Nephron (organoid): ENCODE results near the gene HOXA2.

Experiments
- H3K27ac Mint-ChIP-seq, 3 experiments: 2 replicates each; pipeline ENCODE4 v1.8.0; 2020; ENCODE audit warnings: mixed read lengths in 3 of 3, mild to moderate bottlenecking in 2 of 3, moderate library complexity in 1 of 3
- H3K27me3 Mint-ChIP-seq: 2 replicates; pipeline ENCODE4 v1.8.0; 2021; ENCODE audit warnings: low read depth, mild to moderate bottlenecking, moderate library complexity, mixed read lengths
- H3K36me3 Mint-ChIP-seq: 2 replicates; pipeline ENCODE4 v1.8.0; 2020; ENCODE audit warnings: low read depth, mixed read lengths
- H3K4me1 Mint-ChIP-seq: 2 replicates; pipeline ENCODE4 v1.8.0; 2020; ENCODE audit warnings: mixed read lengths
- H3K4me3 Mint-ChIP-seq, 3 experiments: 2 replicates each; pipeline ENCODE4 v1.8.0; 2020; ENCODE audit warnings: mild to moderate bottlenecking in 3 of 3, mixed read lengths in 3 of 3, moderate library complexity in 2 of 3
- H3K9me3 Mint-ChIP-seq: 2 replicates; pipeline ENCODE4 v1.8.0; 2020; ENCODE audit warnings: mixed read lengths
- CTCF ChIP-seq, 3 experiments: fragments of 200-600 bp; sonication (generic); IDR thresholded peaks; one replicate each; pipeline ENCODE4 v1.5.0; 2021; ENCODE audit warnings: antibody characterized with exemption in 3 of 3; ENCODE audit not compliant: unreplicated experiment in 3 of 3

Gene HOXA2

GRCh38 chr7:27114881-27115220, 12.4 kb upstream of the HOXA2 start:
- H3K27ac Mint-ChIP-seq = peak overlapping the region; percentile 98 to 100 (median 99)
- TF ChIP-seq CTCF (IDR thresholded peaks at IDR 0.05; ENCODE audit: unreplicated experiment in 3 of 3) = no peak
- H3K4me3 Mint-ChIP-seq = peak overlapping the region; percentile 90 to 93 (median 91)
- H3K4me1 Mint-ChIP-seq = peaks cover 65% of the 10 kb centered on the region
- H3K36me3 Mint-ChIP-seq = peaks cover 55% of the 10 kb centered on the region
- H3K27me3 Mint-ChIP-seq = peaks cover 13% of the 10 kb centered on the region
- H3K9me3 Mint-ChIP-seq = no peaks in the 10 kb centered on the region

- Mint-ChIP-seq H3K27me3 (peaks cover 15% of the 10 kb centered on the region), H3K9me3 (no peaks in the 10 kb centered on the region), H3K4me1 (peaks cover 65% of the 10 kb centered on the region), H3K36me3 (peaks cover 55% of the 10 kb centered on the region), H3K4me3 (peak overlapping the region; percentile 90 to 93 (median 91)), H3K27ac (peak overlapping the region; percentile 98 to 100 (median 99))
- TF ChIP-seq CTCF (IDR thresholded peaks at IDR 0.05; ENCODE audit: unreplicated experiment in 3 of 3) = no peak
Measured at GRCh38 chr7:27113991-27114769, 11.7 kb upstream of the HOXA2 start.

GRCh38 chr7:27112955-27113949, 10.8 kb upstream of the HOXA2 start:
- peaks cover 65% of the 10 kb centered on the region for H3K4me1 Mint-ChIP-seq
- peaks cover 54% of the 10 kb centered on the region for H3K36me3 Mint-ChIP-seq
- peak overlapping the region; percentile 99 to 100 (median 100) for H3K27ac Mint-ChIP-seq
- no peak for TF ChIP-seq CTCF (IDR thresholded peaks at IDR 0.05; ENCODE audit: unreplicated experiment in 3 of 3)
- H3K9me3 Mint-ChIP-seq = no peaks in the 10 kb centered on the region
- peaks cover 13% of the 10 kb centered on the region for H3K27me3 Mint-ChIP-seq
- H3K4me3 Mint-ChIP-seq = peak overlapping the region; percentile 96 to 99 (median 96)

- peak overlapping the region; percentile 99 to 100 (median 100) for H3K27ac Mint-ChIP-seq
- H3K4me3 Mint-ChIP-seq = peak overlapping the region; percentile 96 to 99 (median 96)
- peaks cover 53% of the 10 kb centered on the region for H3K36me3 Mint-ChIP-seq
- no peaks in the 10 kb centered on the region for H3K9me3 Mint-ChIP-seq
- H3K4me1 Mint-ChIP-seq = peaks cover 64% of the 10 kb centered on the region
- TF ChIP-seq CTCF (IDR thresholded peaks at IDR 0.05; ENCODE audit: unreplicated experiment in 3 of 3) = no peak
- peaks cover 9% of the 10 kb centered on the region for H3K27me3 Mint-ChIP-seq
Measured at GRCh38 chr7:27112361-27112760, 9.9 kb upstream of the HOXA2 start.

- no peaks in the 10 kb centered on the region for H3K9me3 Mint-ChIP-seq
- H3K27ac Mint-ChIP-seq = peak overlapping the region; percentile 99 to 100 (median 100)
- peak overlapping the region; percentile 96 to 99 (median 96) for H3K4me3 Mint-ChIP-seq
- peaks cover 51% of the 10 kb centered on the region for H3K36me3 Mint-ChIP-seq
- peaks cover 9% of the 10 kb centered on the region for H3K27me3 Mint-ChIP-seq
- H3K4me1 Mint-ChIP-seq = peaks cover 69% of the 10 kb centered on the region
- no peak for TF ChIP-seq CTCF (IDR thresholded peaks at IDR 0.05; ENCODE audit: unreplicated experiment in 3 of 3)
Measured at GRCh38 chr7:27111751-27112277, 9.3 kb upstream of the HOXA2 start.
